Measurements from ENCODE around the gene CNTN5. TPM values are rescaled to one million over a fixed set of nuclear protein-coding genes. Genes with fewer than 3 reads are reported as not detected.

CNTN5 gene
- total and polyA plus RNA-seq, 7 donors: under 0.01 to 0.46 TPM; not detected in 5

DNA sequence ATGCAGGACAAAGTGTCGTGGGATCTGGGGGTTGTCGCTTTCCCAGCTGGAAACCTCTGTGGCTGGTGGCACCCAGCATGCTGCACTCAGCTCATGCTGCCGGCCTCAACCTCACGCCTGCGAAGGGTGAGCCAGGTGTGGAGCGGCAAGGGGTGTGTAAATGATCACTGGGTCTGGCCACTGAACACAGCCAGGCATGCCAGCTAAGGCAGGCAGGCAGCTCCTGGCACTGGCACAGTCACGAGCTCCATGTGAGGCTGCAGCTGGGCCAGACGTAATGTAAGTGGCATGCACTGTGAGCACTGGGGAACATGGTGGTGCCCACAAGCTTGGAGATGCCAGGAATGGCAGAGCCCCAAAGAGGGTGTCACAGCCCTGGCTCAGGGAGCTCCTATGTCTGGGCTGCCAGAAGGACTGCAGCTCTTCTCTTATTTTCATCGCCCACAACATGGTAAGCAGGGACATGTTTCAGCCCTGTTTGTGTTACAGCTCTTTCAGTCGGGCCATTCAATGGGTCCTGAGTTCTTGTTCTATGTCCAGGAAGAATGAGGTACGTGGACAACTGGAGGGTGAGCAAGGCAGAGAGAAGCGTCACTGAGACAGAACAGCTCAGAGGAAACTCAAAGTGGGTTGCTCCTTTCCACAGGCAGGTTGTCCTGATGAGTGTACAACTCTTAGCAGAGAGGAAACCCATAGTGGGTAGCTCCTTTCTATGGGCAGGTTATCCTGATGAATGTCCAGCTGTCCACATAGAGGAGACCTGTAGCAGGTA is 403.8 kb downstream of the CNTN5 start:
- H3K9me3 ChIP-seq: no peaks in the 10 kb centered on the region
- H3K36me3 ChIP-seq (ENCODE audit: insufficient read depth in 1 of 2, low read depth in 1 of 2): no peaks in the 10 kb centered on the region
- TF ChIP-seq, protein P1, sequence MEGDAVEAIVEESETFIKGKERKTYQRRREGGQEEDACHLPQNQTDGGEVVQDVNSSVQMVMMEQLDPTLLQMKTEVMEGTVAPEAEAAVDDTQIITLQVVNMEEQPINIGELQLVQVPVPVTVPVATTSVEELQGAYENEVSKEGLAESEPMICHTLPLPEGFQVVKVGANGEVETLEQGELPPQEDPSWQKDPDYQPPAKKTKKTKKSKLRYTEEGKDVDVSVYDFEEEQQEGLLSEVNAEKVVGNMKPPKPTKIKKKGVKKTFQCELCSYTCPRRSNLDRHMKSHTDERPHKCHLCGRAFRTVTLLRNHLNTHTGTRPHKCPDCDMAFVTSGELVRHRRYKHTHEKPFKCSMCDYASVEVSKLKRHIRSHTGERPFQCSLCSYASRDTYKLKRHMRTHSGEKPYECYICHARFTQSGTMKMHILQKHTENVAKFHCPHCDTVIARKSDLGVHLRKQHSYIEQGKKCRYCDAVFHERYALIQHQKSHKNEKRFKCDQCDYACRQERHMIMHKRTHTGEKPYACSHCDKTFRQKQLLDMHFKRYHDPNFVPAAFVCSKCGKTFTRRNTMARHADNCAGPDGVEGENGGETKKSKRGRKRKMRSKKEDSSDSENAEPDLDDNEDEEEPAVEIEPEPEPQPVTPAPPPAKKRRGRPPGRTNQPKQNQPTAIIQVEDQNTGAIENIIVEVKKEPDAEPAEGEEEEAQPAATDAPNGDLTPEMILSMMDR (IDR thresholded peaks at IDR 0.05): no peak
- peaks cover 10% of the 10 kb centered on the region for H3K4me1 ChIP-seq
- 33 to 40% (median 34%) methylated on average over 12 of the region's 12 CpGs for WGBS, 3 donors
- peak; percentile 98 to 99 (median 98) for ATAC-seq
- intact Hi-C loops (cut with DNase I): no loop called here
- H3K27me3 ChIP-seq (ENCODE audit: insufficient read depth in 3 of 3, low read length in 2 of 3): no peaks in the 10 kb centered on the region
- H3K27ac ChIP-seq: peak overlapping the region; percentile 80
- DNase-seq: peak; percentile 56 to 90
- H3K4me3 ChIP-seq: no peak overlapping the region

DNA sequence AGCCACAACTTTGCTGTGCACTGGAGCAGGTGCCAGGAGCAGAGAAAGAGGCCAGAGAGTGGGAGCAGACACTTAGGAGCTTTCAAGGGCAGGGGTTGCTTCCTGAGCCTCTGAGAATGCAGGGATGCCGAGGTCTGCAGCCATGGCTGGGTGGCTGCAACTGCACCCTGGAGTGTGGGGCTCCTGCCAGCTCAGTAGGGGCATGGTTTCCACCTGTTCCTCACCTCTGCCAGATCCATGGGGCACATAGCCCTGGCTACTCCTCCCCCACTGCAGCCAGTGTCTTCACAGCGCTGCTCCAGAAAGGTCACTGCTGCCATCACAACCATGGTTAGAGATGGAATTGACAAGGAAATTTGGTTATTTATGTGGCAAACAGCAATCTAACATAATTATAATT is 404.8 kb downstream of the CNTN5 start:
- no peak overlapping the region for H3K4me3 ChIP-seq
- H3K36me3 ChIP-seq (ENCODE audit: insufficient read depth in 1 of 2, low read depth in 1 of 2): no peaks in the 10 kb centered on the region
- WGBS, 3 donors: 22 to 54% (median 38%) methylated on average over 1 to 2 of the region's 2 CpGs
- peaks cover 10% of the 10 kb centered on the region for H3K4me1 ChIP-seq
- TF ChIP-seq, protein P1 (IDR thresholded peaks at IDR 0.05): no peak
- peak; percentile 53 to 70 (median 62) for ATAC-seq
- peak overlapping the region; percentile 80 for H3K27ac ChIP-seq
- no peaks in the 10 kb centered on the region for H3K9me3 ChIP-seq
- H3K27me3 ChIP-seq (ENCODE audit: insufficient read depth in 3 of 3, low read length in 2 of 3): no peaks in the 10 kb centered on the region
- DNase-seq: peak; percentile 12 to 48
- intact Hi-C loops (cut with DNase I): no loop called here

DNA sequence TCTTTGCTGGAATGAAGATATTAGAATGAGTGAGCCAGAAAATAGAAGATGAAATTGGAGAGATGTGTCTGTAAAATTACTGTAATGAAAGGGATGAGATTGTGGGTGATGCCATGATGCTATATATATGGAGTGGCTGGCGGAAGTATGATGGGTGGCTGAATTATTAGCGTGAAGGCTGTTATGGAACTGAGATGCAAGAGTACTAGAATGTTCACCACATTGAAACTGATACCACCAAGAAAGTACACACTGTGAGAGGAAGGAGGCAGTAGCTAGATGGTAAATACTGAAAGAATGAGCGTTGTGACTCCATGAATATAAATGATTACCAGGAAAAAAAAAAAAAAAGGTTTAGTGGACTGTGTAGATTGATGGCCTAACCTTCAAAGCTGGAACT is 411.9 kb downstream of the CNTN5 start:
- no peak for DNase-seq
- TF ChIP-seq, protein P1 (IDR thresholded peaks at IDR 0.05): no peak
- Histone ChIP-seq H3K27ac (no peak overlapping the region), H3K36me3 (ENCODE audit: insufficient read depth in 1 of 2, low read depth in 1 of 2) (no peaks in the 10 kb centered on the region), H3K4me1 (no peaks in the 10 kb centered on the region), H3K9me3 (no peaks in the 10 kb centered on the region), H3K27me3 (ENCODE audit: insufficient read depth in 3 of 3, low read length in 2 of 3) (no peaks in the 10 kb centered on the region), H3K4me3 (no peak overlapping the region)
- no peak for ATAC-seq
- WGBS, 3 donors: 86 to 89% (median 89%) methylated on average over 3 of the region's 3 CpGs
- intact Hi-C loops (cut with DNase I): no loop called here

DNA sequence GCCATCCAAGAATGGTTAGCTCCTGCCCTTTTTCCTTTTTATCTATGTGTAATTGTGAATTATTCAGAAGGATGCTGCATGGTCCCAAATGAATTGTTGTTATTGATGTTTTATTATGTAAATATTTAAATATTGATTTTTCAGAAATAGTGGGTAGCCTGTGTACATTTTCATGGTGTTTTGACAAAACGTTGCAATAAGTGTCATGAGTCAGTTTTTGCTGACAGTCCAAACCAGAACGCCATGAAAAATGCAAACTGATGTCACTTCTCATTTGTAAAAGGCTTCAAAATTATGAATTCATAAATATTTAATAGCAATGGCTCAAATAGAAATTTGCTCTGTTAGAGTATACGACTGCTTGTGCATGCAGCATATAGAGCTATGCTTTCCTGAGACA is 422.5 kb downstream of the CNTN5 start:
- Histone ChIP-seq H3K36me3 (ENCODE audit: insufficient read depth in 1 of 2, low read depth in 1 of 2) (no peaks in the 10 kb centered on the region), H3K27ac (no peak overlapping the region), H3K4me3 (no peak overlapping the region), H3K9me3 (no peaks in the 10 kb centered on the region), H3K4me1 (no peaks in the 10 kb centered on the region), H3K27me3 (ENCODE audit: insufficient read depth in 3 of 3, low read length in 2 of 3) (no peaks in the 10 kb centered on the region)
- intact Hi-C loops (cut with DNase I): no loop called here
- ATAC-seq (no peak), DNase-seq (no peak)
- TF ChIP-seq, protein P1 (IDR thresholded peaks at IDR 0.05): no peak
- WGBS, 3 donors: 61 to 64% (median 62%) methylated on average over 3 of the region's 3 CpGs

DNA sequence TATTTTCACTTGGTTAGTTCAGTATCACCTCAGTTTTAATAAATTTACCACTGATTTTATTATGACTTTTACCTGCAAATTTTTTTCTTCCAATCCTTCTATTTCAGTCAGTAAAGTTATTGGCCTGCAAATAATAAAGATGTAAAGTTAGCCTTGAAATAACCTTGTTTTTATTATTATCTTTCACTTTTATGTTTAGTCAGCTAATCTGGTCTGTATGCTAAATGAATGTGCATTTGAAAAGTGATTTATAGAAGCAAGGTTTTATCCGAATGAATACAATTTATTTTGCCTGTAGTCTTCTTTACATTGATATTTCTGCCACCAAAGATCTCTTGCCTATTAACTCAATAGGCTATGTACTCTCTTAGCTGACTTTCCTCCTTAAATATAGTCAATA is 425.7 kb downstream of the CNTN5 start:
- WGBS, 3 donors: 78 to 97% (median 87%) methylated on average over 1 of the region's 1 CpG
- no peaks in the 10 kb centered on the region for H3K27me3 ChIP-seq (ENCODE audit: insufficient read depth in 3 of 3, low read length in 2 of 3)
- no peaks in the 10 kb centered on the region for H3K36me3 ChIP-seq (ENCODE audit: insufficient read depth in 1 of 2, low read depth in 1 of 2)
- H3K9me3 ChIP-seq: no peaks in the 10 kb centered on the region
- no peak overlapping the region for H3K4me3 ChIP-seq
- DNase-seq: no peak
- no peaks in the 10 kb centered on the region for H3K4me1 ChIP-seq
- TF ChIP-seq, protein P1 (IDR thresholded peaks at IDR 0.05): no peak
- intact Hi-C loops (cut with DNase I): no loop called here
- ATAC-seq: no peak
- H3K27ac ChIP-seq: no peak overlapping the region

Data from psoas muscle (tissue), 8 donors.